GM19455 (cell line): ENCODE results near the gene TUBA8.

Source experiments
- ATAC-seq: cut with Tn5 transposase; IDR thresholded peaks from one replicate; pipeline ENCODE4 v1.9.1; 2021; ENCODE audit not compliant: unreplicated experiment

The TUBA8 gene

GRCh38 chr22:18077087-18077638 is 33.4 kb upstream of the TUBA8 start:
- no peak for ATAC-seq

- ATAC-seq = peak; percentile 93
These were observed 32.8 kb upstream of the TUBA8 start, which contains the start of gene PEX26 for GRCh38 chr22:18077639-18078328. Gene PEX26, plus strand, starts transcription at chr22:18077990. Its CDS starts 387 bp downstream, at chr22:18078377.

- ATAC-seq = no peak
These were observed 32.1 kb upstream of the TUBA8 start for GRCh38 chr22:18078329-18079041.

GRCh38 chr22:18079706-18080233 is 30.8 kb upstream of the TUBA8 start:
- no peak for ATAC-seq

GRCh38 chr22:18081416-18081815 is 29.2 kb upstream of the TUBA8 start:
- no peak for ATAC-seq

GRCh38 chr22:18082467-18082866 is 28.1 kb upstream of the TUBA8 start:
- no peak for ATAC-seq

GRCh38 chr22:18083406-18083805 is 27.2 kb upstream of the TUBA8 start:
- ATAC-seq = no peak

- no peak for ATAC-seq
These were observed 25.4 kb upstream of the TUBA8 start for GRCh38 chr22:18085188-18085587.

- ATAC-seq = no peak
These were observed 23.2 kb upstream of the TUBA8 start for GRCh38 chr22:18087350-18087855.

GRCh38 chr22:18088825-18089568 is 21.6 kb upstream of the TUBA8 start:
- ATAC-seq = no peak

- ATAC-seq = no peak
These were observed 20.3 kb upstream of the TUBA8 start for GRCh38 chr22:18090286-18090685.

- ATAC-seq = no peak
These were observed 19.1 kb upstream of the TUBA8 start for GRCh38 chr22:18091478-18091877.

- ATAC-seq = no peak
These were observed 18.6 kb upstream of the TUBA8 start for GRCh38 chr22:18091916-18092526.

- ATAC-seq = no peak
These were observed 16.9 kb upstream of the TUBA8 start for GRCh38 chr22:18093661-18094060.

- no peak for ATAC-seq
These were observed 15.4 kb upstream of the TUBA8 start for GRCh38 chr22:18095101-18095805.

- no peak for ATAC-seq
These were observed 13.8 kb upstream of the TUBA8 start for GRCh38 chr22:18096823-18097222.

GRCh38 chr22:18100781-18101180 is 9.8 kb upstream of the TUBA8 start:
- no peak for ATAC-seq

- ATAC-seq = no peak
These were observed 9.1 kb upstream of the TUBA8 start for GRCh38 chr22:18101536-18101935.

- ATAC-seq = no peak
These were observed 6.9 kb upstream of the TUBA8 start for GRCh38 chr22:18103527-18104269.
